ENCODE measurements around the gene INAFM1.
A peak's percentile ranks its signal among the peaks of the same experiment; 100 is the strongest.

The INAFM1 gene

GRCh38 chr19:47313754-47314295, 39.1 kb downstream of the INAFM1 start:
- DNase-seq = no peak

- peak; percentile 99 for DNase-seq
Observed at GRCh38 chr19:47315125-47315821, 40.6 kb downstream of the INAFM1 start.

- no peak for DNase-seq
Observed at GRCh38 chr19:47316513-47316912, 41.8 kb downstream of the INAFM1 start.

GRCh38 chr19:47319923-47320871, 45.5 kb downstream of the INAFM1 start:
- DNase-seq = no peak

GRCh38 chr19:47321630-47322029, 46.9 kb downstream of the INAFM1 start:
- peak; percentile 54 for DNase-seq

GRCh38 chr19:47322058-47322457, 47.4 kb downstream of the INAFM1 start:
- peak; percentile 87 for DNase-seq

- DNase-seq = no peak
Observed at GRCh38 chr19:47323409-47323808, 48.7 kb downstream of the INAFM1 start.

GRCh38 chr19:47323872-47324271, 49.2 kb downstream of the INAFM1 start:
- DNase-seq = no peak

GRCh38 chr19:47324502-47324901, 49.8 kb downstream of the INAFM1 start:
- peak; percentile 94 for DNase-seq

Data from suppressor macrophage treated with lipopolysaccharide for 4 hours (primary cell).